Testis (tissue), 2 donors: ENCODE data around the gene SH3RF3.

Source experiments
- POLR2A ChIP-seq: fragments of 450-650 bp; IDR thresholded peaks from one replicate; pipeline ENCODE4 v1.6.1; 2017; ENCODE audit warnings: antibody characterized with exemption, mild to moderate bottlenecking, moderate library complexity
- TF ChIP-seq, protein P1 (sequence below), 3 experiments: fragments of 450-650 bp in 2 of 3; fragments of 200-600 bp in 1 of 3; sonication (generic) in 1 of 3; IDR thresholded peaks; one replicate each; pipeline ENCODE4 v1.5.1; 2016 to 2019; ENCODE audit warnings: antibody characterized with exemption in 3 of 3, mild to moderate bottlenecking in 2 of 3, moderate library complexity in 1 of 3

DNA sequence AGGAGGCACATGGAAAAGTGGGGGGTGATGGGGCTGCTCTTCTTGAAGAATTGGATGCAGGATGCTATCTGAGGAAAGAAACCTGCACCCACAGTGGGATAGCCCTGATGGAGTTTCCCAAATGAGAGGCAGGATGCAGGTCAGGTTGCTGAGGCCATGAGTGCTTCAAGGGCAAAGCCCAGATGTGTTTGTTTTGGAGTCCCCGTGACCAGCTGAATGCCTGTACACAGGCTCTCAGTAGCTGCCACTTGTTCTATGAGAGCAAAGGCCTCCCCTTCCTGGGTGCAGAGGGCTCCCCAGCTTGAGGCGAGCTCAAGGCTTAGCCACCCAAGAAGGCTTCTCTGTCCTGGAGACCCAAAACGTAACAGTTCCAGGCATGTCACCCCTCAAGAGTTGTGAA lies 292.1 kb downstream of the SH3RF3 start:
- TF ChIP-seq, protein P1, sequence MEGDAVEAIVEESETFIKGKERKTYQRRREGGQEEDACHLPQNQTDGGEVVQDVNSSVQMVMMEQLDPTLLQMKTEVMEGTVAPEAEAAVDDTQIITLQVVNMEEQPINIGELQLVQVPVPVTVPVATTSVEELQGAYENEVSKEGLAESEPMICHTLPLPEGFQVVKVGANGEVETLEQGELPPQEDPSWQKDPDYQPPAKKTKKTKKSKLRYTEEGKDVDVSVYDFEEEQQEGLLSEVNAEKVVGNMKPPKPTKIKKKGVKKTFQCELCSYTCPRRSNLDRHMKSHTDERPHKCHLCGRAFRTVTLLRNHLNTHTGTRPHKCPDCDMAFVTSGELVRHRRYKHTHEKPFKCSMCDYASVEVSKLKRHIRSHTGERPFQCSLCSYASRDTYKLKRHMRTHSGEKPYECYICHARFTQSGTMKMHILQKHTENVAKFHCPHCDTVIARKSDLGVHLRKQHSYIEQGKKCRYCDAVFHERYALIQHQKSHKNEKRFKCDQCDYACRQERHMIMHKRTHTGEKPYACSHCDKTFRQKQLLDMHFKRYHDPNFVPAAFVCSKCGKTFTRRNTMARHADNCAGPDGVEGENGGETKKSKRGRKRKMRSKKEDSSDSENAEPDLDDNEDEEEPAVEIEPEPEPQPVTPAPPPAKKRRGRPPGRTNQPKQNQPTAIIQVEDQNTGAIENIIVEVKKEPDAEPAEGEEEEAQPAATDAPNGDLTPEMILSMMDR (IDR thresholded peaks at IDR 0.05): no peak
- no peak for TF ChIP-seq POLR2A
